Endothelial cell of umbilical vein (primary cell): ENCODE results near the gene OLFM1. TPM values are rescaled to one million over a fixed set of nuclear protein-coding genes. Genes with fewer than 3 reads are reported as not detected.

Experiments
- BruUV-seq: library from RNA; stranded (reverse); fragments of 400-500 nt; replicated peaks from 2 replicates; lab custom pipeline; 2021; lab: Mats Ljungman, UMichigan
- CTCF ChIA-PET: fragments of 300-600, 350-600 bp; sonication (Branson Sonifier 250); formaldehyde crosslinking; loops from one replicate; lab custom pipeline; 2021; ENCODE audit warnings: antibody characterized with exemption, inconsistent platforms; lab: Charles Lee
- POLR2A ChIA-PET: fragments of 300-600, 350-600 bp; sonication (Branson Sonifier 250); formaldehyde crosslinking; loops from one replicate; lab custom pipeline; 2021; ENCODE audit warnings: antibody characterized with exemption, inconsistent platforms; lab: Charles Lee
- DNase-seq: peaks from one replicate; pipeline ENCODE4 v3.0.0-alpha.2; 2011; ENCODE audit warnings: low read depth, low spot score
- FAIRE-seq: peaks from 2 replicates; lab custom pipeline; 2011; peaks lifted over from hg19 to GRCh38; lab: Jason Lieb, UNC
- H2AFZ ChIP-seq: 2 replicates; pipeline ENCODE4 v1.6.0; 2012; ENCODE audit warnings: low read depth, low read length, control low read depth, inconsistent platforms
- H3K27ac ChIP-seq: 2 replicates; pipeline ENCODE4 v1.5.1; 2011; ENCODE audit warnings: low read depth, mild to moderate bottlenecking, control low read depth, low read length, moderate library complexity; ENCODE audit not compliant: insufficient read depth
- H3K27me3 ChIP-seq, 2 experiments: 2 replicates each; pipeline versions ENCODE4 v1.6.0 to v1.6.1; 2011; ENCODE audit warnings: low read length in 2 of 2, mixed read lengths in 1 of 2; ENCODE audit not compliant: control insufficient read depth in 2 of 2, insufficient read depth in 2 of 2
- H3K36me3 ChIP-seq, 2 experiments: 2 replicates in 1 of 2; 3 replicates in 1 of 2; pipeline ENCODE4 v1.5.1; 2011; ENCODE audit warnings: low read length in 2 of 2, mild to moderate bottlenecking in 1 of 2, moderate library complexity in 1 of 2; ENCODE audit not compliant: control insufficient read depth in 2 of 2, insufficient read depth in 2 of 2; ENCODE audit errors: extremely low read depth in 1 of 2
- H3K4me1 ChIP-seq: 3 replicates; pipeline ENCODE4 v1.5.1; 2011; ENCODE audit warnings: mild to moderate bottlenecking, low read length; ENCODE audit not compliant: control insufficient read depth, insufficient read depth; ENCODE audit errors: extremely low read depth
- H3K4me2 ChIP-seq: 2 replicates; pipeline ENCODE4 v1.6.1; 2011; ENCODE audit warnings: low read length, control low read depth, mixed read lengths; ENCODE audit not compliant: insufficient read depth
- H3K4me3 ChIP-seq, 3 experiments: fragments of 200-600 bp in 1 of 3; sonication (generic), shearing (Covaris generic) in 1 of 3; replicated peaks in 1 of 3; 2 replicates each; pipeline ENCODE4 v1.5.1; 2011 to 2016; ENCODE audit warnings: control low read depth in 3 of 3, low read length in 3 of 3, mild to moderate bottlenecking in 2 of 3, inconsistent platforms in 1 of 3, low read depth in 1 of 3, moderate library complexity in 1 of 3; ENCODE audit not compliant: insufficient read depth in 1 of 3
- H3K79me2 ChIP-seq: 2 replicates; pipeline ENCODE4 v1.6.0; 2012; ENCODE audit warnings: low read length, inconsistent platforms; ENCODE audit not compliant: control insufficient read depth, insufficient read depth
- H3K9ac ChIP-seq: replicated peaks from 2 replicates; pipeline ENCODE3; 2011; ENCODE audit warnings: low read length, control low read depth; ENCODE audit not compliant: insufficient read depth; ENCODE audit errors: extremely low read depth
- H3K9me1 ChIP-seq: replicated peaks from 3 replicates; pipeline ENCODE4 v1.6.0; 2011; ENCODE audit warnings: mild to moderate bottlenecking, low read length; ENCODE audit not compliant: control insufficient read depth, insufficient read depth; ENCODE audit errors: extremely low read depth
- H3K9me3 ChIP-seq: replicated peaks from 2 replicates; pipeline ENCODE4 v1.5.1; 2012; ENCODE audit warnings: low read length, inconsistent platforms; ENCODE audit not compliant: control insufficient read depth, insufficient read depth
- H4K20me1 ChIP-seq: replicated peaks from 2 replicates; pipeline ENCODE3; 2011; ENCODE audit warnings: mild to moderate bottlenecking, low read length; ENCODE audit not compliant: control insufficient read depth, insufficient read depth; ENCODE audit errors: extremely low read depth
- EZH2 ChIP-seq: IDR thresholded peaks from 2 replicates; pipeline ENCODE4 v1.6.1; 2012; ENCODE audit warnings: borderline replicate concordance, low read depth, mild to moderate bottlenecking, moderate library complexity, low read length, inconsistent platforms; ENCODE audit not compliant: severe bottlenecking
- FOS ChIP-seq: IDR thresholded peaks from 2 replicates; pipeline ENCODE4 v1.6.1; 2011; ENCODE audit warnings: mild to moderate bottlenecking, low read length, moderate library complexity, borderline replicate concordance; ENCODE audit not compliant: insufficient read depth
- GATA2 ChIP-seq: IDR thresholded peaks from 2 replicates; pipeline ENCODE4 v1.7.0; 2011; ENCODE audit warnings: low read depth, mild to moderate bottlenecking, moderate library complexity, mixed read lengths, low read length; ENCODE audit not compliant: insufficient read length, insufficient read depth
- JUN ChIP-seq: IDR thresholded peaks from 2 replicates; pipeline ENCODE4 v1.6.1; 2011; ENCODE audit warnings: borderline replicate concordance, low read depth; ENCODE audit not compliant: insufficient read length, insufficient read depth
- MYC ChIP-seq: IDR thresholded peaks from one replicate; pipeline ENCODE4 v1.6.1; 2011; ENCODE audit warnings: mild to moderate bottlenecking, low read depth, low read length
- POLR2A ChIP-seq: IDR thresholded peaks from 2 replicates; pipeline ENCODE4 v1.6.1; 2012; ENCODE audit warnings: low read depth, mild to moderate bottlenecking, control low read depth, low read length
- POLR2AphosphoS5 ChIP-seq: IDR thresholded peaks from 2 replicates; pipeline ENCODE4 v1.6.1; 2012; ENCODE audit warnings: low read depth, mild to moderate bottlenecking, control low read depth, low read length, moderate library complexity; ENCODE audit not compliant: insufficient read depth
- dilution Hi-C: fragments of 300-500 bp; cut with MboI; formaldehyde crosslinking; loops from one replicate; pipeline ENCODE4 v1.15.0; 2019; ENCODE audit warnings: low sequenced_read_pairs; ENCODE audit not compliant: extremely low pct_ligation_motif_present
- intact Hi-C: fragments of 100-400 bp; cut with micrococcal nuclease; formaldehyde crosslinking; loops from one replicate; pipeline ENCODE4 v1.10.0; 2022
- polyA plus RNA-seq, 4 experiments: library from polyadenylated mRNA; depleted of rRNA in 3 of 4; stranded (reverse) in 3 of 4; unstranded in 1 of 4; fragments of >200 nt; gene quantifications; 2 replicates each; pipeline versions ENCODE4 v1.2.1 to v1.2.3, GENCODE V29; 2011 to 2012; ENCODE audit warnings: missing spikeins in 1 of 4
- total RNA-seq: library from RNA; stranded (reverse); gene quantifications from 2 replicates; pipeline ENCODE4 v1.2.3, GENCODE V29; 2021
- TF ChIP-seq, protein P1 (sequence below): IDR thresholded peaks from 2 replicates; pipeline ENCODE4 v1.6.1; 2011; ENCODE audit not compliant: insufficient read depth, insufficient read length
- TF ChIP-seq, protein P2 (sequence below), 2 donors: IDR thresholded peaks; 1 replicate in 1 of 2; 2 replicates in 1 of 2; pipeline ENCODE4 v1.5.1; 2011; ENCODE audit warnings: low read length in 2 of 2, mild to moderate bottlenecking in 2 of 2, moderate library complexity in 2 of 2, control low read depth in 1 of 2, inconsistent platforms in 1 of 2, low read depth in 1 of 2; ENCODE audit not compliant: insufficient read depth in 1 of 2; ENCODE audit errors: extremely low read depth in 1 of 2

The OLFM1 gene
- total and polyA plus RNA-seq, 2 donors (not counting 3 experiments of a cell fraction or from before 2014, with no cell fraction given) = 0.07 to 0.95 TPM

DNA sequence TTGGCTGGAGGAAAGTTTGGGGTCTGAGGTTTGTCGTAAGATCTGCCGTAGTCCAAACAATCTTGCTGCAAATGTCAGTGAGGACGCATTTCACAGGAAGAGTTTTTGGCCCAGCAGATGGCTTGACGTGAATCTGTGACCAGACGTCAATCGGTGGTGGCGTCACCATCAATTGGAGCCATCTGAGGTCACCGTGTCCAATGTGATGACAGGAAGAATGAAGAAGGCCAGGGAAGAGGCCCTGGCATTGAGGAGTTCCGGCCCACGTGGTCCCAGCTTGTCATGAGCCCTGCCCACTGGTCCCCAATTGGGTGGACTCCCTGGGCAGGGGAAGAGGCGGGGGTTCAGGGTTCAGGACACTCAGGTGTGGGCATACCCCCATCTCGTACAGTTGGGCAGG lies 79.9 kb downstream of the OLFM1 start:
- Histone ChIP-seq H3K4me1 (no peaks in the 10 kb centered on the region), H3K79me2 (no peaks in the 10 kb centered on the region), H3K9ac (no peak overlapping the region), H3K9me1 (no peaks in the 10 kb centered on the region), H3K27me3 (no peaks in the 10 kb centered on the region), H4K20me1 (no peaks in the 10 kb centered on the region), H3K4me2 (no peak overlapping the region), H3K4me3 (no peak overlapping the region), H3K9me3 (peaks cover 2% of the 10 kb centered on the region), H3K27ac (no peak overlapping the region), H2AFZ (no peak overlapping the region), H3K36me3 (no peaks in the 10 kb centered on the region)
- POLR2A ChIA-PET = no interaction called here
- no peak for TF ChIP-seq FOS
- TF ChIP-seq GATA2 = no peak
- TF ChIP-seq, protein P1, sequence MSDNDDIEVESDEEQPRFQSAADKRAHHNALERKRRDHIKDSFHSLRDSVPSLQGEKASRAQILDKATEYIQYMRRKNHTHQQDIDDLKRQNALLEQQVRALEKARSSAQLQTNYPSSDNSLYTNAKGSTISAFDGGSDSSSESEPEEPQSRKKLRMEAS = no peak
- TF ChIP-seq MYC = no peak
- no peak for TF ChIP-seq EZH2
- TF ChIP-seq POLR2AphosphoS5 = no peak
- TF ChIP-seq, protein P2, sequence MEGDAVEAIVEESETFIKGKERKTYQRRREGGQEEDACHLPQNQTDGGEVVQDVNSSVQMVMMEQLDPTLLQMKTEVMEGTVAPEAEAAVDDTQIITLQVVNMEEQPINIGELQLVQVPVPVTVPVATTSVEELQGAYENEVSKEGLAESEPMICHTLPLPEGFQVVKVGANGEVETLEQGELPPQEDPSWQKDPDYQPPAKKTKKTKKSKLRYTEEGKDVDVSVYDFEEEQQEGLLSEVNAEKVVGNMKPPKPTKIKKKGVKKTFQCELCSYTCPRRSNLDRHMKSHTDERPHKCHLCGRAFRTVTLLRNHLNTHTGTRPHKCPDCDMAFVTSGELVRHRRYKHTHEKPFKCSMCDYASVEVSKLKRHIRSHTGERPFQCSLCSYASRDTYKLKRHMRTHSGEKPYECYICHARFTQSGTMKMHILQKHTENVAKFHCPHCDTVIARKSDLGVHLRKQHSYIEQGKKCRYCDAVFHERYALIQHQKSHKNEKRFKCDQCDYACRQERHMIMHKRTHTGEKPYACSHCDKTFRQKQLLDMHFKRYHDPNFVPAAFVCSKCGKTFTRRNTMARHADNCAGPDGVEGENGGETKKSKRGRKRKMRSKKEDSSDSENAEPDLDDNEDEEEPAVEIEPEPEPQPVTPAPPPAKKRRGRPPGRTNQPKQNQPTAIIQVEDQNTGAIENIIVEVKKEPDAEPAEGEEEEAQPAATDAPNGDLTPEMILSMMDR (IDR thresholded peaks at IDR 0.05; ENCODE audit: extremely low read depth in 1 of 2, insufficient read depth in 1 of 2, low read depth in 1 of 2, low read length in 2 of 2) = no peak
- TF ChIP-seq POLR2A = no peak
- TF ChIP-seq JUN = no peak
- intact Hi-C loops = no loop called here
- no peak for DNase-seq
- FAIRE-seq = no peak
- CTCF ChIA-PET = no interaction called here
- dilution Hi-C loops = no loop called here
- BruUV-seq = no TSS peak
